Measurements from ENCODE around the gene C1QL4. TPM values are rescaled to one million over a fixed set of nuclear protein-coding genes. Genes with fewer than 3 reads are reported as not detected.
A peak's percentile ranks its signal among the peaks of the same experiment; 100 is the strongest.
"Not testable (repeated sequence)": the region's sequence is repeated elsewhere in the genome, so short reads cannot be mapped to it uniquely, and the experiment has no call there.

The C1QL4 gene
- polyA plus RNA-seq, 1 donor (not counting 4 experiments of a cell fraction or from before 2014, with no cell fraction given), result 0.07 TPM

DNA sequence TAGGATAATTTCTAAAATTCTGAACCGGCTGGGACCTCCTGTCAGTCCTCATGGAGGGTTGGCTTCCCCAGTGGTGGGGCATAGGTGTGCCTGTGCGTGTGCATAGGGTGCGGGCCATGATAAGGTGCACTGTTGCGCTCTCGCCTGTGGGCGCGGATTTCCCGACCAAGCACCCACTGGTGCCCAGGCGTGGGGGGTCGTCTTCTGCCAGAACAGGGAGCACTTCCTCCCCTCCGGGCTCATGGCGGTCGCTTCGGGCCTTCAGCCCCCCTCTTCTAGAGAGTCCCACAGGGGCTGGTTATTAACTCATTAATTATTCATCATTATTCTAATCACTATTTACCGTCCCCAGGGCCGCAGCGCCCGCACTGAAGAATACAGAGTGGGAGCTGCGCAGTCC lies 2.8 kb downstream of the C1QL4 start:
- H3K27me3 ChIP-seq (ENCODE audit: control insufficient read depth, extremely low read depth, insufficient read depth, low read length), result peaks cover 16% of the 10 kb centered on the region

DNA sequence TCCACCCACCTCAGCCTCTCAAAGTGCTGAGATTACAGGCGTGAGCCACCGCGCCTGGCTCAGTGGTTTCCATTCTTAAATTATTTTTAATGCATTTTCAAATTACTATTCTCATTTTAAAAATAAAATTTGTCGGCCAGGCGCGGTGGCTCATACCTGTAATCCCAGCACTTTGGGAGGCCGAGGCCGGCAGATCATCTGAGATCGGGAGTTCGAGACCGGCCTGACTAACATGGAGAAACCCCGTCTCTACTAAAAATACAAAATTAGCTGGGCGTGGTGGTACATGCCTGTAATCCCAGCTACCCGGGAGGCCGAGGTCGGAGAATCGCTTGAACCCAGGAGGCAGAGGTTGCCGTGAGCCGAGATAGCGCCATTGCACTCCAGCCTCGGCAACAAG lies 3.2 kb downstream of the C1QL4 start:
- DNase-seq (ENCODE audit: low read depth, low spot score); H3K9me1 ChIP-seq (ENCODE audit: control insufficient read depth, extremely low read depth, insufficient read depth, low read length); H3K27ac ChIP-seq (ENCODE audit: control insufficient read depth, insufficient read depth, low read length); H4K20me1 ChIP-seq (ENCODE audit: control insufficient read depth, extremely low read depth, insufficient read depth, low read length); H2AFZ ChIP-seq (ENCODE audit: control insufficient read depth, low read length); H3K4me3 ChIP-seq (ENCODE audit: control insufficient read depth in 2 of 3, extremely low read depth in 1 of 3, insufficient read depth in 2 of 3, low read depth in 1 of 3, low read length in 3 of 3); H3K9me3 ChIP-seq (ENCODE audit: control insufficient read depth, low read depth, low read length); dilution Hi-C loops (cut with MboI; ENCODE audit: extremely low pct_ligation_motif_present, low sequenced_read_pairs); H3K9ac ChIP-seq (ENCODE audit: control insufficient read depth, extremely low read depth, insufficient read depth, low read length); FAIRE-seq; H3K4me2 ChIP-seq (ENCODE audit: control insufficient read depth, extremely low read depth, insufficient read depth, low read depth, low read length); H3K79me2 ChIP-seq (ENCODE audit: control insufficient read depth, insufficient read depth, low read length): not testable (repeated sequence)
- Histone ChIP-seq H3K27me3 (ENCODE audit: control insufficient read depth, extremely low read depth, insufficient read depth, low read length) (peaks cover 16% of the 10 kb centered on the region), H3K36me3 (ENCODE audit: control insufficient read depth in 2 of 2, extremely low read depth in 1 of 2, insufficient read depth in 2 of 2, low read length in 2 of 2) (peaks cover 2 to 13% of the 10 kb centered on the region in 2 experiments), H3K4me1 (ENCODE audit: control insufficient read depth, extremely low read depth, insufficient read depth, low read length) (peaks cover 11% of the 10 kb centered on the region)

More for the DNA sequence above, 2.8 kb downstream of the C1QL4 start:
- H3K9me3 ChIP-seq (ENCODE audit: control insufficient read depth, low read depth, low read length), result no peaks in the 10 kb centered on the region
- peaks cover under 1 to 11% of the 10 kb centered on the region in 2 experiments for H3K36me3 ChIP-seq (ENCODE audit: control insufficient read depth in 2 of 2, extremely low read depth in 1 of 2, insufficient read depth in 2 of 2, low read length in 2 of 2)
- H3K9ac ChIP-seq (ENCODE audit: control insufficient read depth, extremely low read depth, insufficient read depth, low read length), result no peak overlapping the region
- H3K4me2 ChIP-seq (ENCODE audit: control insufficient read depth, extremely low read depth, insufficient read depth, low read depth, low read length), result no peak overlapping the region
- H3K4me1 ChIP-seq (ENCODE audit: control insufficient read depth, extremely low read depth, insufficient read depth, low read length), result peaks cover 11% of the 10 kb centered on the region
- H3K27ac ChIP-seq (ENCODE audit: control insufficient read depth, insufficient read depth, low read length), result no peak overlapping the region
- no peaks in the 10 kb centered on the region for H3K79me2 ChIP-seq (ENCODE audit: control insufficient read depth, insufficient read depth, low read length)
- dilution Hi-C loops (cut with MboI; ENCODE audit: extremely low pct_ligation_motif_present, low sequenced_read_pairs), result no loop called here
- H2AFZ ChIP-seq (ENCODE audit: control insufficient read depth, low read length), result no peak overlapping the region
- no peaks in the 10 kb centered on the region for H4K20me1 ChIP-seq (ENCODE audit: control insufficient read depth, extremely low read depth, insufficient read depth, low read length)
- no peak for DNase-seq (ENCODE audit: low read depth, low spot score)
- TF ChIP-seq, protein P1, sequence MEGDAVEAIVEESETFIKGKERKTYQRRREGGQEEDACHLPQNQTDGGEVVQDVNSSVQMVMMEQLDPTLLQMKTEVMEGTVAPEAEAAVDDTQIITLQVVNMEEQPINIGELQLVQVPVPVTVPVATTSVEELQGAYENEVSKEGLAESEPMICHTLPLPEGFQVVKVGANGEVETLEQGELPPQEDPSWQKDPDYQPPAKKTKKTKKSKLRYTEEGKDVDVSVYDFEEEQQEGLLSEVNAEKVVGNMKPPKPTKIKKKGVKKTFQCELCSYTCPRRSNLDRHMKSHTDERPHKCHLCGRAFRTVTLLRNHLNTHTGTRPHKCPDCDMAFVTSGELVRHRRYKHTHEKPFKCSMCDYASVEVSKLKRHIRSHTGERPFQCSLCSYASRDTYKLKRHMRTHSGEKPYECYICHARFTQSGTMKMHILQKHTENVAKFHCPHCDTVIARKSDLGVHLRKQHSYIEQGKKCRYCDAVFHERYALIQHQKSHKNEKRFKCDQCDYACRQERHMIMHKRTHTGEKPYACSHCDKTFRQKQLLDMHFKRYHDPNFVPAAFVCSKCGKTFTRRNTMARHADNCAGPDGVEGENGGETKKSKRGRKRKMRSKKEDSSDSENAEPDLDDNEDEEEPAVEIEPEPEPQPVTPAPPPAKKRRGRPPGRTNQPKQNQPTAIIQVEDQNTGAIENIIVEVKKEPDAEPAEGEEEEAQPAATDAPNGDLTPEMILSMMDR (optimal IDR thresholded peaks at IDR 0.05 in 1 of 3, IDR thresholded peaks at IDR 0.05 in 1 of 3, conservative IDR thresholded peaks at IDR 0.05 in 1 of 3; ENCODE audit: extremely low read depth in 1 of 3, insufficient read depth in 2 of 3, low read length in 3 of 3), result no peak
- no peak for TF ChIP-seq EZH2 (IDR thresholded peaks at IDR 0.05; ENCODE audit: low read length)
- no peak overlapping the region for H3K4me3 ChIP-seq (ENCODE audit: control insufficient read depth in 2 of 3, extremely low read depth in 1 of 3, insufficient read depth in 2 of 3, low read depth in 1 of 3, low read length in 3 of 3)
- FAIRE-seq, result no peak
- no peaks in the 10 kb centered on the region for H3K9me1 ChIP-seq (ENCODE audit: control insufficient read depth, extremely low read depth, insufficient read depth, low read length)

DNA sequence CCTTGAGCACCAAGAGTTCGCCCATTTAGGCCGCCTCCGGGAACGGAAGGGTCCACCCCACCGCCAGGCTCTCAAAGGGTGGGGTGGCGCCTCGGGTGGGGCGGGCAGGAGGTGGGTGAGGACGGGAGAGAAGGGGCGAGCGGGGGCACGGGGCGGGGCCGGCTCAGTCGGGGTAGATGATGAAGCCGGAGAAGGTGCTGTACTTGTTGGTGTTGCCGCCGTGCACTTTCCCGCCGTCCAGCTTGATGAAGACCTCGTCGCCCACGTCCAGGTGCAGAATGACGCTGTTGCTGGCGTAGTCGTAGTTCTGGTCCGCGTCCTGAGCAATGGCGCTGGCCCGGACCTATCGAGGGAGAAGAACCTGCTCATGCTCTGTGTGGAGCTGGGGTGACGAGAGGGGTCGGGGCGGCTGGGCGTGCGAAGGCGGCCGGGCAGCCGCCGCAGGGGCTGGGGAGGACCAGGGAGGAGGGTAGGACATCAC lies 4.1 kb downstream of the C1QL4 start:
- Histone ChIP-seq H3K79me2 (ENCODE audit: control insufficient read depth, insufficient read depth, low read length) (no peaks in the 10 kb centered on the region), H4K20me1 (ENCODE audit: control insufficient read depth, extremely low read depth, insufficient read depth, low read length) (no peaks in the 10 kb centered on the region), H3K4me1 (ENCODE audit: control insufficient read depth, extremely low read depth, insufficient read depth, low read length) (peaks cover 11% of the 10 kb centered on the region), H3K27ac (ENCODE audit: control insufficient read depth, insufficient read depth, low read length) (no peak overlapping the region), H3K9ac (ENCODE audit: control insufficient read depth, extremely low read depth, insufficient read depth, low read length) (no peak overlapping the region), H3K36me3 (ENCODE audit: control insufficient read depth in 2 of 2, extremely low read depth in 1 of 2, insufficient read depth in 2 of 2, low read length in 2 of 2) (peaks cover 2 to 13% of the 10 kb centered on the region in 2 experiments), H3K4me2 (ENCODE audit: control insufficient read depth, extremely low read depth, insufficient read depth, low read depth, low read length) (peak overlapping the region; percentile 48), H3K9me3 (ENCODE audit: control insufficient read depth, low read depth, low read length) (no peaks in the 10 kb centered on the region), H3K27me3 (ENCODE audit: control insufficient read depth, extremely low read depth, insufficient read depth, low read length) (peaks cover 13% of the 10 kb centered on the region), H3K4me3 (ENCODE audit: control insufficient read depth in 2 of 3, extremely low read depth in 1 of 3, insufficient read depth in 2 of 3, low read depth in 1 of 3, low read length in 3 of 3) (peak overlapping the region in 1 of 3 experiments; percentile 14), H2AFZ (ENCODE audit: control insufficient read depth, low read length) (peak overlapping the region; percentile 49), H3K9me1 (ENCODE audit: control insufficient read depth, extremely low read depth, insufficient read depth, low read length) (no peaks in the 10 kb centered on the region)
- dilution Hi-C loops (cut with MboI; ENCODE audit: extremely low pct_ligation_motif_present, low sequenced_read_pairs), result no loop called here
- no peak for TF ChIP-seq EZH2 (IDR thresholded peaks at IDR 0.05; ENCODE audit: low read length)
- TF ChIP-seq, protein P1 (optimal IDR thresholded peaks at IDR 0.05 in 1 of 3, IDR thresholded peaks at IDR 0.05 in 1 of 3, conservative IDR thresholded peaks at IDR 0.05 in 1 of 3; ENCODE audit: extremely low read depth in 1 of 3, insufficient read depth in 2 of 3, low read length in 3 of 3), result no peak
- FAIRE-seq (no peak), DNase-seq (ENCODE audit: low read depth, low spot score) (no peak)

All from keratinocyte (primary cell).